ENCODE measurements around the gene SPEG. TPM values are rescaled to one million over a fixed set of nuclear protein-coding genes. Genes with fewer than 3 reads are reported as not detected.
A peak's percentile ranks its signal among the peaks of the same experiment; 100 is the strongest.

Gene SPEG
- total and polyA plus RNA-seq, 7 donors: 6.0 to 321 (median 123) TPM

DNA sequence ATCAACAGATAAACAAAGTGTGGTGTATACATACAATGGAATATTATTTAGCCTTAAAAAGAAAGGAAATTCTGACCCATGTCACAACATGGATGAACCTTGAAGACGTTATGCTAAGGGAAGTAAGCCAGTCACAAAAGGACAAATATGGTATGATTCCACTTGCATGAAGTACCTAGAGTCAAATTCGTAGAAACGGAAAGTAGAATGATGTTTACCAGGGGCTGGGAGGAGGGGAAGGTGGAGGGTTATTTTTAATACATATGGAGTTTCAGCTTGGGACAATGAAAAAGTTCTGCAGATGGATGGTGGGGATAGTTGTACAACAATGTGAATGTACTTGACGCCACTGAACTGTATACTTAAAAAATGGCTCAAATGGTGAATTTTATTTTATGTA is 19.8 kb upstream of the SPEG start:
- H3K9me3 ChIP-seq: peaks cover 0 to 2% (median 0%) of the 10 kb centered on the region in 4 donors
- H3K4me3 ChIP-seq: peak overlapping the region in 1 of 4 donors; percentile 2
- intact Hi-C loops (cut with DNase I): no loop called here
- DNase-seq: no peak
- peak overlapping the region; percentile 94 to 99 (median 98) for H3K27ac ChIP-seq
- peak; percentile 15 to 93 (median 46) for TF ChIP-seq EP300 (IDR thresholded peaks at IDR 0.05)
- TF ChIP-seq POLR2AphosphoS5 (IDR thresholded peaks at IDR 0.05): peak; percentile 47 to 83 (median 67)
- no peak for TF ChIP-seq POLR2A (IDR thresholded peaks at IDR 0.05)
- no peak for TF ChIP-seq CTCF (IDR thresholded peaks at IDR 0.05)
- H3K27me3 ChIP-seq: peaks cover 0 to 11% (median 0%) of the 10 kb centered on the region in 3 donors
- peaks cover under 1 to 14% (median 7%) of the 10 kb centered on the region in 4 donors for H3K36me3 ChIP-seq
- H3K4me1 ChIP-seq: peaks cover 0 to 51% (median 41%) of the 10 kb centered on the region in 4 donors
- WGBS, 2 donors: 73 to 74% methylated on average over 4 of the region's 4 CpGs

DNA sequence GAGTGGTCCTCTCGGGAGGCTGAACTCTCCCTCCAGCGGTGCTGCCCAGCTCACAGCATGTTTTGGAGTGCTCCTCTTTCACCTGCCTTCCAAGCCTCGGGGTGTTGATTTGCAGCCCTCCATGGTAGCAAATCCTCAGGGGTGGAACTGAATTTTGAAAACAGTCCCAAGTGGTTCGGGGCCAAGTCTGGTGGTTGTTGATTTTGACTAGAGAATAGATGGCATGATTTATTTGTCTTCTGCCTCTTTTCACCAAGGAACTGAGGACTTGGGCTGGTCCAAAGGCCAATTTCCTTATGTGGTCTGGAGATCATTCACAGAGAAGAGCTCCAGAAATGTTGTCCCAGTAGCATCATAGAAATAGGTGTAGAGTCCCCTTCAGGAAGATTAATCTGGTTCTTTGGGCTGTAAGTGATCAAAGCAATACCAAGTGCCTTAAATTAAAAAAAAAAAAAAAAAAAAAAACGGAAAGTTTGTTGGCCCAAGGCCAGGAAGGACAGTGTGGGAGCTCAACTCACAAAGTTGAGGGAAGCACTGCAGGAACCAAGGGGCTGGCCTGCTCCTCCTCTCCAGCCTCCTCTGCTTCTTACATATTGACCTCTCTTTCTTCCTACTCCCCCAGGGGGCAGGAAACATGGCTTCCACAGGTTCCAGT is 18.9 kb upstream of the SPEG start:
- TF ChIP-seq EP300 (IDR thresholded peaks at IDR 0.05) (peak in 2 of 4 donors; percentile 6 to 54), POLR2AphosphoS5 (IDR thresholded peaks at IDR 0.05) (peak; percentile 21 to 62 (median 61)), CTCF (IDR thresholded peaks at IDR 0.05) (no peak), POLR2A (IDR thresholded peaks at IDR 0.05) (peak in 1 of 2 donors; percentile 18)
- WGBS, 2 donors: 59 to 68% methylated on average over 5 of the region's 5 CpGs
- Histone ChIP-seq H3K36me3 (peaks cover 9 to 23% (median 15%) of the 10 kb centered on the region in 4 donors), H3K4me1 (peaks cover 0 to 44% (median 36%) of the 10 kb centered on the region in 4 donors), H3K27me3 (peaks cover 0 to 11% (median 0%) of the 10 kb centered on the region in 3 donors), H3K4me3 (peak overlapping the region in 1 of 4 donors; percentile 2), H3K9me3 (peaks cover 0 to 2% (median 0%) of the 10 kb centered on the region in 4 donors), H3K27ac (peak overlapping the region; percentile 94 to 99 (median 98))
- peak; percentile 81 for DNase-seq
- intact Hi-C loops (cut with DNase I): no loop called here

DNA sequence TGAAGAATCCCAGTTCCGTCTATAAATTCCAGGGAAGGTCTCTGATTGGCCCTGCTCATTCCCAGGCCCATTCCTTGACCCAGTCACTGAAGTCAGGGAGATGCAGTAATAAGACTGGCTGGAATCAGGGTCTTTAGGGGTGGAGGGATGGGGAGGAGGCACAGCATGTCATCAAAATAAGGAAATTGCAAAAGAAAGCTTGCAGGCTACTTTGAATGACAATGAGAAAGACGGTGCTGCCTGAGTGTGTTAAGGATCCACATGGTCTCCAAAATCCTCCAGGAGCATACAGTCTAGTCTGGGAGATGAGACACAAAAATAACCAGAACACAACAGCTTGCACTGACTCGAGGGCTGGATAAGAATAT is 18.4 kb upstream of the SPEG start:
- TF ChIP-seq POLR2A (IDR thresholded peaks at IDR 0.05): no peak
- no peak for TF ChIP-seq CTCF (IDR thresholded peaks at IDR 0.05)
- intact Hi-C loops (cut with DNase I): no loop called here
- no peak overlapping the region for H3K4me3 ChIP-seq
- peaks cover 15 to 28% (median 20%) of the 10 kb centered on the region in 4 donors for H3K36me3 ChIP-seq
- H3K27ac ChIP-seq: peak overlapping the region; percentile 94 to 99 (median 98)
- WGBS, 2 donors: 54 to 57% methylated on average over 3 of the region's 3 CpGs
- DNase-seq: no peak
- H3K9me3 ChIP-seq: peaks cover 0 to 2% (median 0%) of the 10 kb centered on the region in 4 donors
- peaks cover 0 to 11% (median 0%) of the 10 kb centered on the region in 3 donors for H3K27me3 ChIP-seq
- H3K4me1 ChIP-seq: peaks cover 0 to 44% (median 36%) of the 10 kb centered on the region in 4 donors

GRCh38 chr2:219416938-219417337 is 17.7 kb upstream of the SPEG start:
- 81 to 89% methylated on average over 4 of the region's 4 CpGs for WGBS, 2 donors
- intact Hi-C loops (cut with DNase I): no loop called here
- H3K27me3 ChIP-seq: peaks cover 0 to 11% (median 0%) of the 10 kb centered on the region in 3 donors
- peaks cover 0 to 44% (median 36%) of the 10 kb centered on the region in 4 donors for H3K4me1 ChIP-seq
- H3K4me3 ChIP-seq: peak overlapping the region in 1 of 4 donors; percentile 76
- H3K9me3 ChIP-seq: peaks cover 0 to 2% (median 0%) of the 10 kb centered on the region in 4 donors
- no peak for DNase-seq
- H3K27ac ChIP-seq: peak overlapping the region; percentile 94 to 99 (median 98)
- TF ChIP-seq EP300 (IDR thresholded peaks at IDR 0.05): no peak
- no peak for TF ChIP-seq CTCF (IDR thresholded peaks at IDR 0.05)
- TF ChIP-seq POLR2A (IDR thresholded peaks at IDR 0.05): no peak
- TF ChIP-seq POLR2AphosphoS5 (IDR thresholded peaks at IDR 0.05): no peak
- H3K36me3 ChIP-seq: peaks cover 22 to 35% (median 27%) of the 10 kb centered on the region in 4 donors

All from sigmoid colon (tissue), 7 donors.